ENCODE data around the gene MGLL. TPM values are rescaled to one million over a fixed set of nuclear protein-coding genes. Genes with fewer than 3 reads are reported as not detected.

Gene MGLL
- total and polyA plus RNA-seq, 9 donors: 4.5 to 22.4 (median 13.3) TPM

GRCh38 chr3:127732879-127733350 is 89.4 kb downstream of the MGLL start:
- WGBS, 3 donors: 70 to 72% (median 71%) methylated on average over 9 of the region's 9 CpGs
- Histone ChIP-seq H3K9me3 (no peaks in the 10 kb centered on the region), H3K4me1 (ENCODE audit: insufficient read depth) (peaks cover 9% of the 10 kb centered on the region), H3K36me3 (no peaks in the 10 kb centered on the region), H3K27ac (no peak overlapping the region), H3K27me3 (no peaks in the 10 kb centered on the region), H3K4me3 (no peak overlapping the region)
- DNase-seq: no peak
- intact Hi-C loops (cut with DNase I): no loop called here
- no peak for TF ChIP-seq EP300 (IDR thresholded peaks at IDR 0.05)

GRCh38 chr3:127732303-127732702 is 90.0 kb downstream of the MGLL start:
- no peak overlapping the region for H3K27ac ChIP-seq
- H3K36me3 ChIP-seq: no peaks in the 10 kb centered on the region
- intact Hi-C loops (cut with DNase I): no loop called here

GRCh38 chr3:127731546-127732289 is 90.6 kb downstream of the MGLL start:
- intact Hi-C loops (cut with DNase I): no loop called here
- Histone ChIP-seq H3K9me3 (no peaks in the 10 kb centered on the region), H3K27me3 (no peaks in the 10 kb centered on the region), H3K4me3 (no peak overlapping the region), H3K4me1 (ENCODE audit: insufficient read depth) (peaks cover 9% of the 10 kb centered on the region), H3K27ac (no peak overlapping the region), H3K36me3 (no peaks in the 10 kb centered on the region)
- WGBS, 3 donors: 47 to 68% (median 55%) methylated on average over 12 of the region's 12 CpGs
- no peak for TF ChIP-seq EP300 (IDR thresholded peaks at IDR 0.05)
- no peak for TF ChIP-seq POLR2A (IDR thresholded peaks at IDR 0.05)
- TF ChIP-seq CTCF (IDR thresholded peaks at IDR 0.05): no peak
- no peak for DNase-seq

More at GRCh38 chr3:127732303-127732702, 90.0 kb downstream of the MGLL start:
- DNase-seq: no peak
- Histone ChIP-seq H3K4me3 (no peak overlapping the region), H3K27me3 (no peaks in the 10 kb centered on the region), H3K4me1 (ENCODE audit: insufficient read depth) (peaks cover 9% of the 10 kb centered on the region), H3K9me3 (no peaks in the 10 kb centered on the region)
- no peak for TF ChIP-seq POLR2A (IDR thresholded peaks at IDR 0.05)
- no peak for TF ChIP-seq EP300 (IDR thresholded peaks at IDR 0.05)
- TF ChIP-seq CTCF (IDR thresholded peaks at IDR 0.05): no peak
- WGBS, 3 donors: 65 to 84% (median 71%) methylated on average over 4 of the region's 4 CpGs

- Histone ChIP-seq H3K4me1 (ENCODE audit: insufficient read depth) (peaks cover 9% of the 10 kb centered on the region), H3K27me3 (no peaks in the 10 kb centered on the region), H3K9me3 (no peaks in the 10 kb centered on the region), H3K27ac (no peak overlapping the region), H3K36me3 (no peaks in the 10 kb centered on the region), H3K4me3 (no peak overlapping the region)
- WGBS, 3 donors: 83 to 96% (median 92%) methylated on average over 6 of the region's 6 CpGs
- intact Hi-C loops (cut with DNase I): no loop called here
- TF ChIP-seq EP300 (IDR thresholded peaks at IDR 0.05): no peak
- TF ChIP-seq CTCF (IDR thresholded peaks at IDR 0.05): no peak
- TF ChIP-seq POLR2A (IDR thresholded peaks at IDR 0.05): no peak
- DNase-seq: no peak
Observed at GRCh38 chr3:127730666-127731295, 91.5 kb downstream of the MGLL start.

- no peaks in the 10 kb centered on the region for H3K9me3 ChIP-seq
- no peak overlapping the region for H3K27ac ChIP-seq
- no peaks in the 10 kb centered on the region for H3K27me3 ChIP-seq
- TF ChIP-seq POLR2A (IDR thresholded peaks at IDR 0.05): no peak
- TF ChIP-seq CTCF (IDR thresholded peaks at IDR 0.05): no peak
- no peak for TF ChIP-seq EP300 (IDR thresholded peaks at IDR 0.05)
- 83 to 87% (median 85%) methylated on average over 8 of the region's 8 CpGs for WGBS, 3 donors
- DNase-seq: no peak
- H3K4me1 ChIP-seq (ENCODE audit: insufficient read depth): peaks cover 9% of the 10 kb centered on the region
- no peak overlapping the region for H3K4me3 ChIP-seq
- H3K36me3 ChIP-seq: no peaks in the 10 kb centered on the region
- intact Hi-C loops (cut with DNase I): no loop called here
Observed at GRCh38 chr3:127730171-127730570, 92.1 kb downstream of the MGLL start.

All from ovary (tissue), 9 donors.